ENCODE data around the gene PPP4C.
"Not testable (repeated sequence)": the region's sequence is repeated elsewhere in the genome, so short reads cannot be mapped to it uniquely, and the experiment has no call there.

Gene PPP4C

GRCh38 chr16:30112197-30113030, 36.6 kb downstream of the PPP4C start:
- Mint-ChIP-seq H3K4me1 (peaks cover 20% of the 10 kb centered on the region), H3K4me3 (no peak overlapping the region), H3K27ac (peak overlapping the region; percentile 39), H3K27me3 (no peaks in the 10 kb centered on the region), H3K9me3 (no peaks in the 10 kb centered on the region), H3K36me3 (peaks cover 16% of the 10 kb centered on the region)
- CTCF ChIA-PET: interaction anchor here (0.6 to 3.9 kb wide), 16 partner anchors 9 to 503 kb away, joined by 3 to 22 read pairs (median 4); partner anchors contain the start of genes TBX6 and ZNF771
- peak; percentile 72 for DNase-seq

GRCh38 chr16:30113031-30113710, 37.4 kb downstream of the PPP4C start, which contains the start of gene GDPD3:
GDPD3 (minus strand) TSS chr16:30113537; CDS start chr16:30113478, 59 bp downstream.
- no peak for DNase-seq
- Mint-ChIP-seq H3K4me3 (no peak within 1 kb of the TSS), H3K27me3 (no peaks in the 10 kb centered on the region), H3K36me3 (peaks cover 17% of the 10 kb centered on the region), H3K4me1 (peaks cover 20% of the 10 kb centered on the region), H3K9me3 (no peaks in the 10 kb centered on the region), H3K27ac (no peak within 1 kb of the TSS)
- CTCF ChIA-PET: interaction anchor here (0.6 to 3.9 kb wide), 11 partner anchors 8 to 254 kb away, joined by 3 to 22 read pairs (median 5); partner anchors contain the start of gene TBX6

- Mint-ChIP-seq H3K27ac (no peak overlapping the region), H3K4me1 (peaks cover 20% of the 10 kb centered on the region), H3K36me3 (peaks cover 19% of the 10 kb centered on the region), H3K4me3 (no peak overlapping the region), H3K9me3 (no peaks in the 10 kb centered on the region), H3K27me3 (no peaks in the 10 kb centered on the region)
- DNase-seq: no peak
- CTCF ChIA-PET: interaction anchor here (0.6 to 3.9 kb wide), 3 partner anchors 11 to 22 kb away, joined by 3 to 22 read pairs (median 10); partner anchors contain the start of gene TBX6
These were observed 38.0 kb downstream of the PPP4C start for GRCh38 chr16:30113711-30114333.

GRCh38 chr16:30114411-30114810, 38.6 kb downstream of the PPP4C start:
- H3K4me1 Mint-ChIP-seq: peaks cover 24% of the 10 kb centered on the region
- CTCF ChIA-PET: interaction anchor here (0.6 to 3.9 kb wide), 3 partner anchors 12 to 22 kb away, joined by 3 to 22 read pairs (median 10); partner anchors contain the start of gene TBX6
- no peaks in the 10 kb centered on the region for H3K27me3 Mint-ChIP-seq
- H3K4me3 Mint-ChIP-seq: no peak overlapping the region
- DNase-seq: no peak
- no peaks in the 10 kb centered on the region for H3K9me3 Mint-ChIP-seq
- H3K27ac Mint-ChIP-seq: peak overlapping the region; percentile 69
- H3K36me3 Mint-ChIP-seq: peaks cover 23% of the 10 kb centered on the region

GRCh38 chr16:30114833-30115232, 39.0 kb downstream of the PPP4C start:
- CTCF ChIA-PET: interaction anchor here (0.7 to 1.6 kb wide), 3 partner anchors 15 to 28 kb away, joined by 3 to 10 read pairs (median 4); partner anchors contain the start of gene TBX6

GRCh38 chr16:30115238-30115637, 39.4 kb downstream of the PPP4C start:
- peaks cover 30% of the 10 kb centered on the region for H3K36me3 Mint-ChIP-seq
- H3K9me3 Mint-ChIP-seq: no peaks in the 10 kb centered on the region
- peak; percentile 33 for DNase-seq
- no peak overlapping the region for H3K4me3 Mint-ChIP-seq
- H3K4me1 Mint-ChIP-seq: peaks cover 32% of the 10 kb centered on the region
- CTCF ChIA-PET: interaction anchor here (0.7 to 0.8 kb wide), 2 partner anchors 15 to 27 kb away, joined by 3 to 4 read pairs; no protein-coding TSS in a partner anchor
- H3K27ac Mint-ChIP-seq: peak overlapping the region; percentile 69
- no peaks in the 10 kb centered on the region for H3K27me3 Mint-ChIP-seq

More at GRCh38 chr16:30114833-30115232, 39.0 kb downstream of the PPP4C start:
- H3K9me3 Mint-ChIP-seq, H3K27me3 Mint-ChIP-seq, DNase-seq, H3K4me3 Mint-ChIP-seq: not testable (repeated sequence)
- Mint-ChIP-seq H3K36me3 (peaks cover 26% of the 10 kb centered on the region), H3K27ac (peak overlapping the region; percentile 69), H3K4me1 (peaks cover 28% of the 10 kb centered on the region)

- no peak for DNase-seq
- no peaks in the 10 kb centered on the region for H3K27me3 Mint-ChIP-seq
- no peaks in the 10 kb centered on the region for H3K9me3 Mint-ChIP-seq
- H3K27ac Mint-ChIP-seq: peak overlapping the region; percentile 37
- H3K4me1 Mint-ChIP-seq: peaks cover 45% of the 10 kb centered on the region
- CTCF ChIA-PET: no interaction called here
- no peak overlapping the region for H3K4me3 Mint-ChIP-seq
- H3K36me3 Mint-ChIP-seq: peaks cover 32% of the 10 kb centered on the region
These were observed 40.8 kb downstream of the PPP4C start for GRCh38 chr16:30116291-30117207.

- Mint-ChIP-seq H3K4me1 (peaks cover 53% of the 10 kb centered on the region), H3K9me3 (no peaks in the 10 kb centered on the region), H3K27ac (no peak overlapping the region), H3K36me3 (peaks cover 33% of the 10 kb centered on the region), H3K27me3 (no peaks in the 10 kb centered on the region), H3K4me3 (no peak overlapping the region)
- DNase-seq: no peak
- CTCF ChIA-PET: no interaction called here
These were observed 42.0 kb downstream of the PPP4C start for GRCh38 chr16:30117768-30118167.

- Mint-ChIP-seq H3K36me3 (peaks cover 29% of the 10 kb centered on the region), H3K27me3 (no peaks in the 10 kb centered on the region), H3K9me3 (no peaks in the 10 kb centered on the region), H3K4me1 (peaks cover 47% of the 10 kb centered on the region), H3K4me3 (no peak overlapping the region), H3K27ac (no peak overlapping the region)
- CTCF ChIA-PET: no interaction called here
- DNase-seq: no peak
These were observed 43.6 kb downstream of the PPP4C start for GRCh38 chr16:30119428-30119827.

- Mint-ChIP-seq H3K9me3 (no peaks in the 10 kb centered on the region), H3K36me3 (peaks cover 29% of the 10 kb centered on the region), H3K4me1 (peaks cover 36% of the 10 kb centered on the region), H3K27me3 (no peaks in the 10 kb centered on the region), H3K4me3 (no peak overlapping the region), H3K27ac (peak overlapping the region; percentile 80)
- no peak for DNase-seq
- CTCF ChIA-PET: interaction anchor here (2.2 kb wide), 1 partner anchor 9 kb away, joined by 13 read pairs; no protein-coding TSS in a partner anchor
These were observed 44.7 kb downstream of the PPP4C start for GRCh38 chr16:30120340-30121105.

- Mint-ChIP-seq H3K4me3 (peak overlapping the region; percentile 88), H3K4me1 (peaks cover 36% of the 10 kb centered on the region), H3K36me3 (peaks cover 29% of the 10 kb centered on the region), H3K27ac (peak overlapping the region; percentile 85), H3K27me3 (peaks cover 3% of the 10 kb centered on the region), H3K9me3 (no peaks in the 10 kb centered on the region)
- CTCF ChIA-PET: interaction anchor here (0.7 to 2.2 kb wide), 2 partner anchors 10 to 29 kb away, joined by 3 to 13 read pairs; no protein-coding TSS in a partner anchor
- no peak for DNase-seq
These were observed 46.2 kb downstream of the PPP4C start for GRCh38 chr16:30121741-30122571.
